ENCODE measurements around the gene PLEKHG3.

Gene PLEKHG3

GRCh38 chr14:64713677-64714076 lies 9.5 kb downstream of the PLEKHG3 start:
- Histone ChIP-seq H3K4me3 (ENCODE audit: low read length) (no peak overlapping the region), H3K9ac (ENCODE audit: low read length) (no peak overlapping the region), H3K27me3 (replicated peaks; ENCODE audit: insufficient read depth, low read length) (no peaks in the 10 kb centered on the region), H3K9me3 (replicated peaks; ENCODE audit: insufficient read depth, low read length) (no peaks in the 10 kb centered on the region), H2AFZ (ENCODE audit: low read length) (no peak overlapping the region), H3K4me1 (ENCODE audit: low read length) (no peaks in the 10 kb centered on the region), H3K27ac (ENCODE audit: low read length) (no peak overlapping the region), H3K4me2 (ENCODE audit: low read depth, low read length) (no peak overlapping the region), H3K79me2 (ENCODE audit: low read length) (no peaks in the 10 kb centered on the region), H3F3A (ENCODE audit: insufficient read depth, low read length) (no peaks in the 10 kb centered on the region), H4K20me1 (ENCODE audit: insufficient read depth, low read length) (no peaks in the 10 kb centered on the region), H3K36me3 (replicated peaks; ENCODE audit: insufficient read depth, low read length) (no peaks in the 10 kb centered on the region), H3K9me2 (replicated peaks; ENCODE audit: insufficient read depth, low read length) (no peaks in the 10 kb centered on the region)
- DNase-seq = no peak
- no peak for TF ChIP-seq EZH2 (optimal IDR thresholded peaks at IDR 0.05; ENCODE audit: low read depth, low read length)
- no peak for TF ChIP-seq EZH2phosphoT487 (IDR thresholded peaks at IDR 0.05; ENCODE audit: low read length)
- TF ChIP-seq CTCF (IDR thresholded peaks at IDR 0.05; ENCODE audit: low read length) = no peak

DNA sequence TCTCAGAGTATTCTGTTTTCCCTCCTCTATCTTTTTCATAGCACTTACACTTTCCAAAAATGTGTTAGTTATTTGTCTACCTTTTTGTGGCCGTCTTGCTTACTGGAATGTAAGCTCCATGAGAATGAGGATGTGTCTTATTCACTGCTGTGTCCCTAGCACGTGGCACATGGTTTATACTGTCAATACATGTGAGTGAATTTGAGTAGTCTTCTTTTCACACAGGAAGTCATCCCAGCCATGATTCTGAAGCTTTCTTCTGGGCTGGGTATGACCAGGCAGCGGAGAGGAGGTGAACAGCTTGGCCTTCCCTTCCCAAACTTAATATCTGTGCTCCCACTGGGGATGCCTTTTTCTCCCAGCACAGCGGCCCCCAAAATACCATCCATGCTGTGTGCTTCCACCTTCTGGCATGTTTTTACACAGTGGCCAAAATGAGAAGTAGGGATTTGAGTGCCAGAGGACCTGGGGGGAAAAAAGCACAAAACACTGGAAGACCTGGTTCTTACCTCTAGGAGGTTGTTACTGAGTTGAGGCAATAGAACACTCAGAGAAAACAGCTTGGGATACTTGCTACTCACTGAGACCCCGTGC lies 10.3 kb downstream of the PLEKHG3 start:
- no peak overlapping the region for H2AFZ ChIP-seq (ENCODE audit: low read length)
- DNase-seq = no peak
- no peaks in the 10 kb centered on the region for H3K27me3 ChIP-seq (replicated peaks; ENCODE audit: insufficient read depth, low read length)
- no peaks in the 10 kb centered on the region for H3K4me1 ChIP-seq (ENCODE audit: low read length)
- no peak overlapping the region for H3K27ac ChIP-seq (ENCODE audit: low read length)
- no peaks in the 10 kb centered on the region for H4K20me1 ChIP-seq (ENCODE audit: insufficient read depth, low read length)
- no peaks in the 10 kb centered on the region for H3K36me3 ChIP-seq (replicated peaks; ENCODE audit: insufficient read depth, low read length)
- H3K4me3 ChIP-seq (ENCODE audit: low read length) = no peak overlapping the region
- H3K4me2 ChIP-seq (ENCODE audit: low read depth, low read length) = no peak overlapping the region
- no peaks in the 10 kb centered on the region for H3K9me3 ChIP-seq (replicated peaks; ENCODE audit: insufficient read depth, low read length)
- no peak overlapping the region for H3K9ac ChIP-seq (ENCODE audit: low read length)
- TF ChIP-seq EZH2 (optimal IDR thresholded peaks at IDR 0.05; ENCODE audit: low read depth, low read length) (no peak), EZH2phosphoT487 (IDR thresholded peaks at IDR 0.05; ENCODE audit: low read length) (no peak), CTCF (IDR thresholded peaks at IDR 0.05; ENCODE audit: low read length) (no peak)
- no peaks in the 10 kb centered on the region for H3K9me2 ChIP-seq (replicated peaks; ENCODE audit: insufficient read depth, low read length)
- H3F3A ChIP-seq (ENCODE audit: insufficient read depth, low read length) = no peaks in the 10 kb centered on the region
- no peaks in the 10 kb centered on the region for H3K79me2 ChIP-seq (ENCODE audit: low read length)

GRCh38 chr14:64715146-64715627 lies 11.0 kb downstream of the PLEKHG3 start:
- no peak for DNase-seq
- no peaks in the 10 kb centered on the region for H3K27me3 ChIP-seq (replicated peaks; ENCODE audit: insufficient read depth, low read length)
- no peaks in the 10 kb centered on the region for H3F3A ChIP-seq (ENCODE audit: insufficient read depth, low read length)
- no peaks in the 10 kb centered on the region for H3K79me2 ChIP-seq (ENCODE audit: low read length)
- no peak overlapping the region for H3K27ac ChIP-seq (ENCODE audit: low read length)
- H3K4me1 ChIP-seq (ENCODE audit: low read length) = no peaks in the 10 kb centered on the region
- H2AFZ ChIP-seq (ENCODE audit: low read length) = no peak overlapping the region
- H3K9me3 ChIP-seq (replicated peaks; ENCODE audit: insufficient read depth, low read length) = no peaks in the 10 kb centered on the region
- TF ChIP-seq EZH2phosphoT487 (IDR thresholded peaks at IDR 0.05; ENCODE audit: low read length) (no peak), CTCF (IDR thresholded peaks at IDR 0.05; ENCODE audit: low read length) (no peak), EZH2 (optimal IDR thresholded peaks at IDR 0.05; ENCODE audit: low read depth, low read length) (no peak)
- H3K4me3 ChIP-seq (ENCODE audit: low read length) = no peak overlapping the region
- H3K4me2 ChIP-seq (ENCODE audit: low read depth, low read length) = no peak overlapping the region
- no peaks in the 10 kb centered on the region for H3K9me2 ChIP-seq (replicated peaks; ENCODE audit: insufficient read depth, low read length)
- no peaks in the 10 kb centered on the region for H4K20me1 ChIP-seq (ENCODE audit: insufficient read depth, low read length)
- no peaks in the 10 kb centered on the region for H3K36me3 ChIP-seq (replicated peaks; ENCODE audit: insufficient read depth, low read length)
- H3K9ac ChIP-seq (ENCODE audit: low read length) = no peak overlapping the region

Measured in MM.1S (cell line).